NCI-H748 (cell line): ENCODE measurements around the gene GJC1.
A peak's percentile ranks its signal among the peaks of the same experiment; 100 is the strongest.

Source experiments
- DNase-seq: peaks from one replicate; lab custom pipeline; 2025; ENCODE audit not compliant: unreplicated experiment; lab: John Stamatoyannopoulos, UW

Gene GJC1

GRCh38 chr17:44778656-44779210 lies 51.4 kb downstream of the GJC1 start:
- DNase-seq: no peak

GRCh38 chr17:44777394-44778348 lies 52.4 kb downstream of the GJC1 start:
- no peak for DNase-seq

- DNase-seq: no peak
Measured at GRCh38 chr17:44776628-44777393, 53.3 kb downstream of the GJC1 start.

- DNase-seq: peak; percentile 82
Measured at GRCh38 chr17:44775838-44776621, 54.1 kb downstream of the GJC1 start.

GRCh38 chr17:44775136-44775837 lies 54.8 kb downstream of the GJC1 start:
- DNase-seq: peak; percentile 99

- peak; percentile 87 for DNase-seq
Measured at GRCh38 chr17:44774271-44775135, 55.6 kb downstream of the GJC1 start.

GRCh38 chr17:44773140-44773539 lies 56.9 kb downstream of the GJC1 start:
- peak; percentile 49 for DNase-seq

- peak; percentile 22 for DNase-seq
Measured at GRCh38 chr17:44772308-44773045, 57.6 kb downstream of the GJC1 start.

- DNase-seq: no peak
Measured at GRCh38 chr17:44770166-44770925, 59.7 kb downstream of the GJC1 start.

GRCh38 chr17:44769647-44770084 lies 60.4 kb downstream of the GJC1 start:
- no peak for DNase-seq

- DNase-seq: no peak
Measured at GRCh38 chr17:44769230-44769629, 60.9 kb downstream of the GJC1 start.

GRCh38 chr17:44768505-44769142 lies 61.5 kb downstream of the GJC1 start:
- no peak for DNase-seq

- no peak for DNase-seq
Measured at GRCh38 chr17:44767493-44767892, 62.6 kb downstream of the GJC1 start.

- DNase-seq: no peak
Measured at GRCh38 chr17:44766409-44767038, 63.6 kb downstream of the GJC1 start.

GRCh38 chr17:44765965-44766364 lies 64.1 kb downstream of the GJC1 start:
- DNase-seq: no peak

- no peak for DNase-seq
Measured at GRCh38 chr17:44763170-44763569, 66.9 kb downstream of the GJC1 start.
